SK-N-MC (cell line): ENCODE measurements around the gene OR6Q1.

Experiments
- EZH2 ChIP-seq: fragments of 200-600 bp; sonication (generic); IDR thresholded peaks from one replicate; pipeline ENCODE4 v1.6.1; 2017; ENCODE audit warnings: antibody characterized with exemption
- FOXP2 ChIP-seq: optimal IDR thresholded peaks from 2 replicates; pipeline ENCODE3; 2011; ENCODE audit warnings: mild to moderate bottlenecking, moderate library complexity; ENCODE audit not compliant: insufficient read depth; ENCODE audit errors: extremely low read length, control extremely low read depth
- POLR2AphosphoS5 ChIP-seq: IDR thresholded peaks from 2 replicates; pipeline ENCODE4 v1.6.1; 2012; ENCODE audit warnings: mild to moderate bottlenecking, low read depth, low read length, borderline replicate concordance

GRCh38 chr11:58003036-58003435 is 27.7 kb upstream of the OR6Q1 start:
- no peak for TF ChIP-seq EZH2
- no peak for TF ChIP-seq POLR2AphosphoS5
- no peak for TF ChIP-seq FOXP2
